Measurements from ENCODE around the gene AUTS2. TPM values are rescaled to one million over a fixed set of nuclear protein-coding genes. Genes with fewer than 3 reads are reported as not detected.
A peak's percentile ranks its signal among the peaks of the same experiment; 100 is the strongest.

The AUTS2 gene
- total RNA-seq, 1 donor from 2014 or later: 80.6 TPM

- H3K4me1 Mint-ChIP-seq (ENCODE audit: unreplicated experiment): peaks cover 32% of the 10 kb centered on the region
- DNase-seq (ENCODE audit: extremely low spot score, unreplicated experiment): peak; percentile 86
- H3K4me3 Mint-ChIP-seq (ENCODE audit: unreplicated experiment): peak overlapping the region; percentile 32
- H3K27me3 Mint-ChIP-seq (ENCODE audit: unreplicated experiment): peaks cover 35% of the 10 kb centered on the region
- no peaks in the 10 kb centered on the region for H3K36me3 Mint-ChIP-seq (ENCODE audit: unreplicated experiment)
- H3K9me3 Mint-ChIP-seq (ENCODE audit: unreplicated experiment): no peaks in the 10 kb centered on the region
- peak; percentile 17 for TF ChIP-seq CTCF (IDR thresholded peaks at IDR 0.05)
- H3K27ac Mint-ChIP-seq (ENCODE audit: unreplicated experiment): peak overlapping the region; percentile 87
Observed at GRCh38 chr7:69564454-69565417, 33.5 kb upstream of the AUTS2 start.

- peaks cover 37% of the 10 kb centered on the region for H3K27me3 Mint-ChIP-seq (ENCODE audit: unreplicated experiment)
- H3K36me3 Mint-ChIP-seq (ENCODE audit: unreplicated experiment): no peaks in the 10 kb centered on the region
- H3K4me1 Mint-ChIP-seq (ENCODE audit: unreplicated experiment): peaks cover 24% of the 10 kb centered on the region
- H3K9me3 Mint-ChIP-seq (ENCODE audit: unreplicated experiment): no peaks in the 10 kb centered on the region
- H3K27ac Mint-ChIP-seq (ENCODE audit: unreplicated experiment): no peak overlapping the region
- no peak for TF ChIP-seq CTCF (IDR thresholded peaks at IDR 0.05)
- DNase-seq (ENCODE audit: extremely low spot score, unreplicated experiment): no peak
- H3K4me3 Mint-ChIP-seq (ENCODE audit: unreplicated experiment): no peak overlapping the region
Observed at GRCh38 chr7:69567800-69568199, 30.5 kb upstream of the AUTS2 start.

GRCh38 chr7:69568266-69568665 lies 30.0 kb upstream of the AUTS2 start:
- Mint-ChIP-seq H3K4me3 (ENCODE audit: unreplicated experiment) (no peak overlapping the region), H3K36me3 (ENCODE audit: unreplicated experiment) (no peaks in the 10 kb centered on the region), H3K4me1 (ENCODE audit: unreplicated experiment) (peaks cover 19% of the 10 kb centered on the region), H3K9me3 (ENCODE audit: unreplicated experiment) (no peaks in the 10 kb centered on the region), H3K27me3 (ENCODE audit: unreplicated experiment) (peaks cover 37% of the 10 kb centered on the region), H3K27ac (ENCODE audit: unreplicated experiment) (no peak overlapping the region)
- DNase-seq (ENCODE audit: extremely low spot score, unreplicated experiment): no peak
- no peak for TF ChIP-seq CTCF (IDR thresholded peaks at IDR 0.05)

- Mint-ChIP-seq H3K27ac (ENCODE audit: unreplicated experiment) (no peak overlapping the region), H3K4me3 (ENCODE audit: unreplicated experiment) (no peak overlapping the region), H3K4me1 (ENCODE audit: unreplicated experiment) (peaks cover 7% of the 10 kb centered on the region), H3K36me3 (ENCODE audit: unreplicated experiment) (no peaks in the 10 kb centered on the region), H3K9me3 (ENCODE audit: unreplicated experiment) (no peaks in the 10 kb centered on the region), H3K27me3 (ENCODE audit: unreplicated experiment) (peaks cover 17% of the 10 kb centered on the region)
- TF ChIP-seq CTCF (IDR thresholded peaks at IDR 0.05): no peak
- DNase-seq (ENCODE audit: extremely low spot score, unreplicated experiment): no peak
Observed at GRCh38 chr7:69575651-69576050, 22.6 kb upstream of the AUTS2 start.

- H3K27ac Mint-ChIP-seq (ENCODE audit: unreplicated experiment): peak overlapping the region; percentile 3
- TF ChIP-seq CTCF (IDR thresholded peaks at IDR 0.05): no peak
- no peak overlapping the region for H3K4me3 Mint-ChIP-seq (ENCODE audit: unreplicated experiment)
- DNase-seq (ENCODE audit: extremely low spot score, unreplicated experiment): no peak
- H3K9me3 Mint-ChIP-seq (ENCODE audit: unreplicated experiment): peaks cover 3% of the 10 kb centered on the region
- H3K27me3 Mint-ChIP-seq (ENCODE audit: unreplicated experiment): peaks cover 24% of the 10 kb centered on the region
- no peaks in the 10 kb centered on the region for H3K36me3 Mint-ChIP-seq (ENCODE audit: unreplicated experiment)
- H3K4me1 Mint-ChIP-seq (ENCODE audit: unreplicated experiment): peaks cover 7% of the 10 kb centered on the region
Observed at GRCh38 chr7:69577221-69577620, 21.1 kb upstream of the AUTS2 start.
